Inflammatory macrophage (primary cell): Measurements from ENCODE around the gene MTPN.

Experiments used
- DNase-seq, 2 donors: peaks; one replicate each; pipeline ENCODE4 v3.0.0-alpha.2; 2020 to 2022

MTPN gene

GRCh38 chr7:135924302-135924701 lies 52.9 kb downstream of the MTPN start:
- peak in 1 of 2 donors; percentile 1 for DNase-seq

- no peak for DNase-seq
Observed at GRCh38 chr7:135922263-135922662, 54.9 kb downstream of the MTPN start.

- no peak for DNase-seq
Observed at GRCh38 chr7:135920478-135920877, 56.7 kb downstream of the MTPN start.

GRCh38 chr7:135919071-135919841 lies 57.9 kb downstream of the MTPN start:
- DNase-seq: no peak

GRCh38 chr7:135918134-135918533 lies 59.0 kb downstream of the MTPN start:
- DNase-seq: no peak

GRCh38 chr7:135917721-135918120 lies 59.4 kb downstream of the MTPN start:
- DNase-seq: no peak

- DNase-seq: no peak
Observed at GRCh38 chr7:135914346-135914745, 62.8 kb downstream of the MTPN start.

- no peak for DNase-seq
Observed at GRCh38 chr7:135913404-135913803, 63.8 kb downstream of the MTPN start.

GRCh38 chr7:135911099-135911498 lies 66.1 kb downstream of the MTPN start:
- DNase-seq: no peak

GRCh38 chr7:135910393-135911036 lies 66.6 kb downstream of the MTPN start:
- no peak for DNase-seq

GRCh38 chr7:135905858-135906257 lies 71.3 kb downstream of the MTPN start:
- no peak for DNase-seq

- DNase-seq: no peak
Observed at GRCh38 chr7:135905355-135905754, 71.8 kb downstream of the MTPN start.

- no peak for DNase-seq
Observed at GRCh38 chr7:135904282-135904681, 72.9 kb downstream of the MTPN start.

GRCh38 chr7:135901585-135902540 lies 75.3 kb downstream of the MTPN start:
- DNase-seq: no peak

GRCh38 chr7:135900065-135900546 lies 77.1 kb downstream of the MTPN start:
- no peak for DNase-seq

GRCh38 chr7:135899458-135900064 lies 77.6 kb downstream of the MTPN start:
- no peak for DNase-seq

- DNase-seq: no peak
Observed at GRCh38 chr7:135898226-135898625, 78.9 kb downstream of the MTPN start.

- no peak for DNase-seq
Observed at GRCh38 chr7:135894816-135895215, 82.3 kb downstream of the MTPN start.

GRCh38 chr7:135889823-135890222 lies 87.3 kb downstream of the MTPN start:
- DNase-seq: no peak

- DNase-seq: no peak
Observed at GRCh38 chr7:135888740-135889139, 88.4 kb downstream of the MTPN start.

- DNase-seq: no peak
Observed at GRCh38 chr7:135886345-135887132, 90.6 kb downstream of the MTPN start.
